Hematopoietic multipotent progenitor cell treated with erythropoietin and hydrocortisone succinate and interleukin-3 and kit ligand, for 17 days (in vitro differentiated cells): Measurements from ENCODE around the gene RFT1.

ENCODE experiments used
- DNase-seq: peaks from one replicate; pipeline ENCODE4 v3.0.0-alpha.2; 2015; ENCODE audit warnings: low spot score

The RFT1 gene

DNA sequence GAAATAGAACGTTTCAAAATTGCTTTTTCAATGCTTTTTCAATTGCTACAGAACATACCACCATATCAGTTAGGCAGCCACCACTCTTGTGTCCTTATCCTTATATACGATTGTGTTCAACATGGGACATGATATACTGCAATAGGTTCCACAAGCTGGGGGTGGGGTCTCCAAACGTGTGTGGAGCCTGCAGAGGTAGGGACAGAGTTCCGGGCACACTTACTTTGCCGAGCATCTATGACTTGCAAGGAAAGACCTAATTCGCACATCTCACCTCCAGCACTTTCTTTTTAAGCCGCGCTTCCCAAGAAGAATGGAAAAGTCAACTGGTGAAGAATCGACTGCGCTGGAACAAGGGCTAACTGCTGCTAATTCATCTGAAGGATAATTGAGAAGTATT is 44.8 kb downstream of the RFT1 start:
- no peak for DNase-seq

DNA sequence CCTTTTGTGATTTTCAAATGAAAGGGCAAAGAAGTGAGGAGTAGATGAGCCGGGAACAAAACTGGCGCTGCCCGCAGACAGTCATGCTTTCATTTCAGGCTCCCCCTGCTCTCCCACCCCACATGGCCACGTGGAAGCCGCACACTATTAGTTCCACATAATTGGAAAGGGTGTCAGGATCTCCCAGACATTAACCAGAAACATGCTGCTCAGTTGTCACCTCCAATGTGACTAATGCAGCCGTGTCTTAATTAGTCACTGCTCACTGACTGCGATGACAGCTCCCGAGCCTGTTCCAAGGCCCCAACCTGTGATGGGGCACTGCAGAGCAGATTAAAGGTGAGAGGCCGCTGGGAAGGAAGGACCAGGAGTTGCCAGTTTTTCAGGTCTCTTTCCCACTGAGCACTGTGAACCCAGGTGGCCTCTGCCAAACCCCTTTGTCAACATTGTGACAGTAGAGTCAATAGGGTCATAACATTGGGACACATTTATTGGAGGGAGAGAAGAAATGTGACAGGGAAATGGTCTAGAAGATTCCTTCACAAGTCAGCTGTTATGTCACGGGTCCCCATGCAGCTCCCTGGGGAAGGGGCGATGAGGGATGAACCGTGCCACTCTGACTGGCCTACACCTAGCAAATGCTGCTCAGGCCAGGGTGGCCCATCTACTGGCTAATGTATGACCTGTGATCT is 45.8 kb downstream of the RFT1 start:
- DNase-seq = no peak

DNA sequence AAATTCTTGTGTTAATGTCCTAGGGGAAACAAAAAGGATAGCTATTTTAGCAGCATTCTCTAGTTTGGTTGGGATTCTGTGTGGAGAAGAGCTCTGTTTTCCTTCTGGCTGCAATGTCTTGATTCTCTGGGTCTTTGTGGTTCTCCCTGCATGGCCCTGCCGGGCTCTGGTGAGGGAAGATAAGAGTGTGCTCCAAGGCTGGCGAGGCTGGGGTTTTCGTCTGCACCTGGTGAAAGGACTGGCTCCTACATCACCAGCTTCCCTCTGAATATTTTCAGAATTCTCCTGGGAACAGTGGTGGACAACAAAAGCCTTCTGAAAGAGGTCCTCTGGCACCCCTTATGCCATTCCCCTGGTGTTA is 46.3 kb downstream of the RFT1 start:
- DNase-seq = no peak

DNA sequence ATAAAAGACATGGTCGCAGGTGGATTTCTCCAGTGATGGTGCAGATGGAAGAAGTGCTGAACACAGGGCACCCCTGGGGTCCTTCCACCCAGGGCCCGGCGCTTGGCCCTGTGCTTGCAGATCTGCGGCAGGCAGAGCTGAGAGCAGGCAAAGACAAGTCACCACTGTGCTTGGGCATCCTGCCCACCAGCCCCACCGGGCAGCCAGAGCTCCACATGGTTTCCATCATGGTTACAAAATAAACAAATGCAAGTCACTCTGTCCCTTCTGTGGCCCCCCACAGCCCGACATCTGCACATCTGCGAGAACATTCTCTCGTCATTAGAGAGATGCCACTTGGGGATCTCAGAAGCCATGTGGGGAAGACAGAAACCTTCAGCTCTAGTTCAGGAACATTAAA is 46.7 kb downstream of the RFT1 start:
- DNase-seq = no peak

DNA sequence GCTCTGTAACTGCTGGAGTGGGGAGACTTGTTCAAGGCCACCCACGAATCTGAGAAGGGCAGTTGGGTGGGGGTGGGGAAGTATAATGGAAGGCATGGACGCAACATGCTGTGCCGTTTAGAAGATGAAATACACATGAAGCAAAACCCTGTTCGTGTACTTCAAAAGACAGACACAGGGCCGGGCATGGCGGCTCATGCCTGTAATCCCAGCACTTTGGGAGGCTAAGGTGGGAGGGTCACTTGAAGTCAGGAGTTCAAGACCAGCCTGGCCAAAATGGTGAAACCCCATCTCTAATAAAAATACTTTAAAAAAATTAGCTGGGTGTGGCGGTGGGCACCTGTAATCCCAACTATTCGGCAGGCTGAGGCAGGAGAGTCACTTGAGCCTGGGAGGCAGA is 47.5 kb downstream of the RFT1 start:
- no peak for DNase-seq

DNA sequence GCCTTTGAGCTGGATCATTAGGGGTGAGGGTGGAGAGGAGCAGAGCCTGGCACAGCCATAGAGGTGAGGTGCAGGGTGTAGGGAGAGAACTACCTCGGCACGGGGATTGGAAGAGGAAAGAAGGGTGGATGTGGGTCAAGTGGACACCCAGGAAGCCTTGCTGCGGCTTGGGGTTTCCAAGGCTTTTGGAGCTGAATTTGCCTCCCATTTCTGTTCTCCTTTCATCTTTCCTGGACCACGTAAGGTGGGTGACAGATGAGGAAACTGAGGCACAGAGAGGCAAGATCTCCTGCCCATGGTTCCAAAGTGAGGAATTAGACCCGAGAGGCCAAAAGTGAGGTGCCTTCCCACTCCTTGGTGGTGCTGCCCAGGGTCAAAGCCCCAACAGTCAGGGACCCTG is 48.9 kb downstream of the RFT1 start:
- DNase-seq = no peak

DNA sequence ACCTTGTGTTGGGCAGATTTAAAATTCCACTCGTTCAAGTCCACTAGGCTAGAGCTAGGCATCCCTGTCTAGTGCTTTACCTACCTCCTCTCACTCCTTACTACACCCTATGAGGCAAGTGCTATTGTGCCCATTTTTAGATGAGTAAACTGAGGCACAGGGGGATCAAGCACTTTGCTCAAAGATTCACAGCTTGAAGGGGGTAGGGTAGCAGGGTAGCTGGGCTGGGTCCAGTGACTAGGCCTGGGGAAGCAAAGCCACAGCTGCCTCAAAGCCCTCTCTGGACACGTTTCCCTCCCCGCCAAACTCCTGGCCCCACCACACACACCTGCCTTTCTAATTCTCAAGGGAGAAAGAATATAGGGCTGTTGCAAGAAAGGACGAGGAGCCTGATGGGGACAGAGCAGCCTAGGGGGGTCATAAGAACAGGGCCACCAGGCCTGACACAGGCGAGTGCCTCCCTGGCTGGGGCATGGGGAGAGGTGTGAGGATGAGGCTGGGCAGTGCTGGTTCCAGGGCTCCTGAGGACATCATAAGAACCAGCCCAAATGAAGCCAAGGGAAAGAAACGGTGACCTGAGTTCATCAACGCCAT is 49.5 kb downstream of the RFT1 start:
- DNase-seq = no peak

DNA sequence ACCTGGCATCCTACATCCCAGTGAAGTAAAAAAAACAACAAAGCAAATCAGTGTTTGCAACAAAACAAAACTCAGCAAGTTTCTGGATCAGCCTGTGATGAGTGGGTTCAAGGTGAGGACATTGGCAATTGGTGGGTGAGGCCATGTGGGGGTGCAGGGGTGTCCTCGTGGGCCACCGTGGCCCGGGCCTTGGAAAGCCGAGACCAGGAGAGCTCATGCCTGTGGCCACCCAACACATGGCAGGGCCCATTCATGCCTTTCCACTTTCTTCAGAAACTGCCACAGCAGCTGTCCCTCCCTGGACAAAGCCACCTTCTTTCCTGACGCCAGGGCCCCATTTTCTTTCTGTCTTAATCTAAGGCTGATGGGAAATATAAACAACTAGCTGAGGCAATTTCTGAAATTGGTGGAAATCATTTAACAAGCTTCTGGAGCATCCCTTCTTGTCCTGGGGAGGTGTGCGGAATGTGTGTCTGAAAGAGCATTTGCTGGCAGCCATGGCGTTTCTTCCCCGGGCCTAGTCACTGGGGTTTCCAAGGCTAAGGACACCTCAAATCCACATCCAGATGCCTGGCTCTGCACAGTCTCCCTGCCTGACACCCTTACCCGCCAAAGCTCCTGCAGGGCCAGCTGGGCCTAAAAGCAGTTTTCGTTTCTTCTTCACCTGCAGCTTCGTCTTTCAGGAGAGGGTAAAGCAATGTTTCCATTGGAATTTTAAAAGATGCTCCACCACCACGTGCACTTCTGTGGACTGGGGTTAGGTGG is 50.3 kb downstream of the RFT1 start:
- DNase-seq = no peak

DNA sequence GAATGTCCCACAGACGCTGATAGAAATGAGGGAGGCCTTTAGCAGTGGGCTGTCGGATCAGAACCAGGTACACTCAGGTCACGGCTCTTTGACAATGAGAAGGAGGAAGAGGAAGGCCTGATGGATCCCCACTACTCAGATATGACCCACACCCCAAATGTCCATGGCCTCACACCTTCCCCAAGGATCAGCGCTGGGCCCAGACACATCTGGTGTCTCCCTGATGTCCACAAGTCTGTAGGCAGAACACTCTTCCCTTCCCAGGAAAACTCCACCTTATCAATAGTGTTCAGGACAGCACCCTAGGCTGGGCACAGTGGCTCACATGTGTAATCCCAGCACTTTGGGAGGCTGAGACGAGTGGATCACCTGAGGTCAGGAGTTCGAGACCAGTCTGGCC is 51.1 kb downstream of the RFT1 start:
- DNase-seq = no peak

DNA sequence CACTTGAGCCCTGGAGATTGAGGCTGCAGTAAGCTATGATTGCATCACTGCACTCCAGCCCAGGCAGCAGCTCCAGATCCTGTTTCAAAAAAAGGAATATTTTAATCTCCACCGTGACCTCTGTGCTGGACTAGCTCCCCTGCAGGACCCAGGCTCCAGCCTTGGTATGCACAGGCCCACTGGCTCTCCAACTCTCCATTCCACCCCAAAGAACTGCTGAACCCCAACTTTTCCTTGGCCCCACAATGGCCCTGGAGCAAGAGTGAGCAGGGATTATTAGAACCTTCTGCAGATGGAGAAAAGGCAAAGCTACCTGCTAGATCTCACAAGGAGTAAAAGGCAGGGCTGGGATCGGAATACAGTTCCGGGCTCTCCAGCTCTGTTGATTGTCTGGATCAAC is 51.6 kb downstream of the RFT1 start:
- DNase-seq = no peak

DNA sequence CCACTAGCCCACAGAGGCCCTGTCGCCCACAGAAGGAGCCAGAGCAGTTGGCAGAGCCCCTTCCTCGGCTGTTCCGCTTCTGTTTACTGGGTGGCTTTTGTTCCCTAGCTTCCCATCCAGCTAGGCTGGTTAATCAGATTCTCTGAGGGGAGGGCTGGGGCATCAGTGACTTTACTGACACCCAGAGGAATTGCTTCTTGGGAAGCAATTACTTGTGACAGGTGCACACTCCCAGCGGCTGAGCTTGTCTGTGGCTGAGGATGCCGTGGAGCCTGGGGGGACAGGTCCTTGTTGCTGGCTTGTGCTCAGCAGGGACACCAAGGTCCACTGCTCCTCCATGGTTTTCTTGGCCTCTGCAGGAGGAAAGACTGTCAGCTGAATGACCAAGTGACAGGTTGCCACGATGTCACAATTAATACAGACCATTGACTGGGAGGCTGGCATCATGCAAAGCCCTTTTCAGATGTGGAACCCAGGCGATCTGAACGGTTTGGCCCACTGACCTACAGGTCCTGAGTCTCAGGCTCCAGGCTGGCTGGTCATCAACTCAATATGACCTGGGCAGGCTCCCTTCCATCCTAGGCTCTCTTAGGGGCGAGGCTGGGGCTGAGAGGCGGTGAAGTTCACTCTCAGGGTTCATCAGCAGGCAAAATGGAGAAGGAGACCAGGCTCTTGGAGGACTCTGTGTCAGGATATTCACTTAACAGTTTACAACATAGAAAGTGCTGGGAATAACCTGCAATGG is 52.6 kb downstream of the RFT1 start:
- no peak for DNase-seq

DNA sequence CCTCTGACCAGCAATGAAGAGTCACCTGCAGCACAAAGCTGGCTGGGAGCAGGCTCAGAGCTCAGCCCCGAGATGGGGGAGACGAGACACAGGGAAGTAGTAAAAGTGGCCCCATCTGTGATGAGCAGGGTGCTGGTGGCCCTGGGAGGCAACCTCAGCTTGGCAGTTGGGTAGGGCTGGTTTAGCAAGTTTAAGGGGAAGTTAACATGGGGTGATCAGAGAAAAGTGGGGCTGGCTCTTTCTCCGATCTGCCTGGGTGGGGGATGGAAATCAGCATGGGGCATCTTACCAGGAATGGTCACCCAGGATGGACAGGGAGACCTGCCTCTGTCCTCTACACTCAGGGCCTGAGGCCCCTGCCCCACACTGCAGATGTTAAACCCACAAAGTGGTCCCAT is 54.5 kb downstream of the RFT1 start:
- DNase-seq = no peak

DNA sequence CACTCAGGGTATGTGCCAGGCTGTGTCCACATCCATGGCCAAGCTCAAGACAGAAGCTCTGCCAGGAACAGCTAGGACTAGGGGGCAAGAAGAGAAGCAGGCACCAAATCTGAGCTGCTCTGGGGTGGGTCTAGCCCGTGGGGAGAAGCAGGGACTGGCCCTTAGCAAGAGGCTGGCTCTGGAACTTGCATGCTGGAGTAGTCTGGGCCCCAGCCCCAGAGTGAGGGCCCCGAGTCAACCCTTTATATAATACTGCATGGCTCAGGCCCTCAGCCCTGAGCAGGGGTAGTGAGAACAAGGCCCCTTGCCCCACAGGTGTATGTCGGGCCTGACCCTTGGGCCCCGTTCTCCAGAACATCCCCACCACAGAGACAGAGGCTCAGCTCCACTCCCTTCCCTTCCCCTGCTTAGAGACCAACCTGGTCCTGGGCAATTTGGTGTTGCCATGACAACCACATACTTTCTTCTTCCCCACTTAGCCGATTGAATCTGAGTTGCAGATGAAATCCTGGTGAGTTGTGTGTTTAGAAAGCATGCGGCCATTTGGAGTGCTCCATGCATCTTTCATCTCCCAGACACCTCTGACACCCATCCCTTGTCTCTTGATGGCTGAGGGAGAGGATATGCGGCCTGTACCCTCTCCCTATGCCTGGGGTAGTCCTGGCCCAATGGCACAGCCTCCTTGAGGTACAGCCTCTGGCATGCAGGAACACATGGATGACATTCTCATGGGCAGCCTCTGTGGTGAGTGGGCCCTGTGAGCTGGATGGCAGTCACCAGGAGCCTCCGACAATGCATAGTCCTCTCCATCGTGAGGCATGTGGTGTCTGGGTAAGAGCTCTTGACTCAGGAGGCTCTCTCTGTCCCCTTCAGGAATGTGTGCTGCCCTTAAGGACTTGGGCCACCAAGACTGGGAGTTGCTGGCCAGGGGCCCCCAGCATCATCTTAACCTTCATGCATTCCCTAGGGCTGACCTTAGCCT is 55.2 kb downstream of the RFT1 start:
- DNase-seq = no peak

DNA sequence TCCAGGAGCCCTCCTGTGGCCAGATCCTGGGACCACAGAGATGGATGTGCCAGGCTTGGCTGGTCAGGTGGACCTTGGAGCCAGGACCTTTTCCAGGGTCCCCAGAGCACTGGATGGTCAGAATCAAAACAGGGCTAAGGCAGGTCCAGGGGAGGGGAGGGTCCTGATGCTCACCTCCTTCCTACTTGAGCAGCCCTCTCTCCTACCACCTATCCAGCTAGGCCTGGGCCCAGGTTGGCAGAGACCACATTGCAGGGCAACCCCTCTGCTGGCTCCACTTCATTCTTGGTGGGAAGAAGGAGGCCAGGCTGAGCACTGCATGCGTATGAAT is 55.9 kb downstream of the RFT1 start:
- no peak for DNase-seq

DNA sequence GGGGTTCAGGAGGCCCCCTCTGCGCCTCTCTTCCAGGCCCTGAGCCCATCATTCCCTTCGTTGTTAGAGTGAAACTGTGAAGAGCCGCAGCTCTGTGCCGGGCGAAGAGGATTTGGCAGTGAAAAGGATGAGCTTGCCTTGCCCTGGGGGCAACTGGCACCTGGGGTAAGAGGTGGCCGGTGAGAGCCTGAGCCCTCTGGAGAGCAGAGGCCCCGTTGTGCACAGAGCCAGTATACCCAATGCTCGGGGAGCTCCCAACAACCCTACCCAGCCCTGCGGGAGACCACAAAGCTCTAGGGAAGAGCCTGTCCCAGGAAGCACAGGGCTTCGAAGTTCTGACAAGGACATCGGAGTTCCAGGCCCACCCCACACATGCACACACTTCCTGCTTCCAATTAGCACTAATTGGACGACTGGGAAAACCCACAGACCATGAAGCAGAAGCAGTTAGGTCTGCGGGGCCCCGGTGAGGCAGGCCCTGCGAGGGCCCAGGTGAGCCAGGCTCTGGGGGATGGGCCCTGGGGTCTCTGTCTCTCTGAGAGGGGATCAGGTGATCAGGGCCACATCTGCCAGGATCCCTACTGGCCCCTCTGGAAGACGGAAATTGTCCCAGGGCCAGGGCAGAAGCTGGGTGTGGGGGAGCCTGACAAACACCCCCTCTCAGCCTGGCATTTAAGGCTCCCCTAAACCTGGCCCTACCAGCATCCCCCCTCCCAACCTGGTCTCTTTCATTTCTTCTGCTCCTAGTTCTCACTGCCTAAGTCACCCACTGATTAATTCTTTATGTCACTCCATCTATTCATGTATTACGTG is 56.5 kb downstream of the RFT1 start:
- DNase-seq = no peak

DNA sequence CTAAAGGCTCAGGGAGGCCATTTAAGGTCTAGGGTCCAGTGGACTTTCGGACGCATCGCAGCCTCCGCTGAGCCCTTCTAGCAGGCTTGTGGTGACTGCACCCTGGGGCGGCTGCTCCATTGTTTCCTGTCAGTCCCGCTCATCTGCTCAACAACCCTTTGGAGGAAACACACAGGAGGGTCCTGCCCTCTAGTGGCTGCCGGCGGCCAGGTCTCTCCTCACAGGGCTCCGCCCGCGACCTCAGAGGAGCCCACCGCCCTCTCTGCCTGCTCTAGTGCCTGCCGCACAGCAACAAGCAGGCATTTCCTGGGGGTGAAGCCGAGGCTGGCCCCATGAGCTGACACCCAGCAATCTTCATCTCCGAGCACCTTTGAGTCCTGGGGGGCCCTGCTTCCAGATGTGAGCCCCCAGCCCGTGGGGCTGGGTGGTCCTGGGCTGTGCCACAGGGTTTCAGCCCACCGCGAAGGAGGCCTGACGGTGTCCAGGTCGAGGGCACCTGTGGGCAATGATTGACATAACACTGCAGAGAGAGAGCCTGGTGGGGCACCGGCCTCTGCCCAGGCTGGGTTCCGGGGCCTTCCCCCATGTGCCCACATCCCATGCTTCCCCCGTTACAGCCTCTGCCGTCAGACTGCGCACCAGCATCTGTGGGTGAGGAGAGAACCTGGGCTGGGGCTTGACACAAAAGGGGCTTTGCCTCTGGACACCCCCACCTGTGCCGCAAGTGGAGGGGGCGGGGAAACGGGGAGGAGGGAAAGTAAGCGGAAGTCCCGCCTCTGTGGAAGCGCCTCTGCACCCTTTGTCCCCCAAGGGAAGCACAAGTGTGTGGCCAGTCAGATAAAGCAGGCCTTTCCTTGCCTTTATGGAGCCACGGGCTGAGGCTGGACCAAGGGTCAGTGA is 57.3 kb downstream of the RFT1 start:
- DNase-seq = peak; percentile 35

DNA sequence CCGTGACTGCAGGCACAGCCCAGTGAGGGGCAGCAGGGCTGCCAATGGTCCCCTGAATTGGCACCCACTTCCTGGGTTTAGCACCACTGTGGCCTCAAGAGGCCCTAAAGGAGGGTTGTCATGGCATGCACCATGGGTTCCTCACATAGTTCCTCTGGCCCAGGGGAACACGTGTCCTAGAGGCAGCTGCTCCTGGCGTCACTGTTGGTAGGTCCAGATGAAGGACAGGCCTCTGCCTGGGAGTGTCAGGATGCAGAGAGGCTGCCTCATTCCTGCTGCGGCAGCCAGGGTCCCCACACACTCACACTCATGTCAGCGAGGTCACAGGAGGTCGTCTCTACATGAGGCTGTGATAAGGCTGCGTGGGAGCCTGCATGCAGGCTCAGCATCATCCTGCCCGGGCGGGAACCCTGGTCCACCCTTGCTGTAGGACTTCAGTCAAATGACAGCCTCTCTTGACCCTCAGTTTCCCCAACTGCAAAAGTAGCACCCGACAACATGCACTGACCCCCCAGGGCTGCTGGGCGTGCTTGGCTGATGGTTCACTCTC is 58.3 kb downstream of the RFT1 start:
- DNase-seq = no peak

DNA sequence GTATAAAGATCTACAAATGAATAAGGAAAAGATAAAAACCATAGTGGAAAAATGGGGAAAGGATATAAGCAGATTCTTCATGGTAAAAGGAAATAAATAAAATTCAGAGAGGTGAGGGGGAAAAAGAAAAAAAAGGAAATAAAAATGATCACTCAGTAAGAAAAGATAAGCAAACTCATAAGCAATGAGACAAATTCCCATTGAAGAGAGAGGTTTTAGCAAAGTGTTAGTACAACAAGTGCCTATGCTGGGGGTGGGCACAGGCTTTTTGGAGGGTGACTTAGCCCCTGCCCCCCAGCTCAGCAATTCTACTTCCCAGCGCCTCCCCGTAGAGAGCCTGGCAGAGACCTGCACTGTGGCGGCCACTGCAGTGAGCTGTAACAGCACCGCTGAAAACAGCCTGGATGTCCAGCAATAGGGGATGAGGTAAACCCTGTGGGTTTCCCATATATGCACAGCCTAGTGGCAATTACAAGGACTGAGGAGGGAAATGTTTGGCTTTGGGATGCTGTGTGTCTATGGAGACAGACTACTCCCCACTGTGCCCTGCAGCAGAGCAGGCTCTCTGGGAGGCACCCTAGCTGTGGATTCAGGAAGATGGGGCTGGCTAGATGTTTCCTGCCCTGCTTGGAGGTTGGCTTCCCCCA is 60.7 kb downstream of the RFT1 start:
- DNase-seq = no peak

DNA sequence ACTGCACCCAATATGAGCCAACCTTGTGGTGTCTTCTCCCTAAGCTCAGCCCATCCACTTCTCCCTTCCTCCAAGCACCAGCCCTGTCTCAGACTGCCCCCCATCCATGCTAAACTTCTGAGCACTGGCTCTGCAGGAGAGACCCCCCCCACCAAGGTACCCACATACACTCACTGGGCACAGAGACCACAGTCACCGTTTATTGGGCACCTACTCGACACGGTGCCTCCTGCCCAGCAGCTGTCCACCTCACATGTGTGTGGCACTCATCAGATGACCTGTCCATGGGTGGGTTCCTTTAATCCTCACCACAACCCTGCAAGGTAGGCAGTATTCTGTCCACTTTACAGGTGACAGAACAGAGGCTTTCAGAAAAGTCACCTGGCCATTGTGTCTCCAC is 62.1 kb downstream of the RFT1 start:
- DNase-seq = no peak
